Measurements from ENCODE around the gene RAB31.
"Not testable (repeated sequence)": the region's sequence is repeated elsewhere in the genome, so short reads cannot be mapped to it uniquely, and the experiment has no call there.

The RAB31 gene

DNA sequence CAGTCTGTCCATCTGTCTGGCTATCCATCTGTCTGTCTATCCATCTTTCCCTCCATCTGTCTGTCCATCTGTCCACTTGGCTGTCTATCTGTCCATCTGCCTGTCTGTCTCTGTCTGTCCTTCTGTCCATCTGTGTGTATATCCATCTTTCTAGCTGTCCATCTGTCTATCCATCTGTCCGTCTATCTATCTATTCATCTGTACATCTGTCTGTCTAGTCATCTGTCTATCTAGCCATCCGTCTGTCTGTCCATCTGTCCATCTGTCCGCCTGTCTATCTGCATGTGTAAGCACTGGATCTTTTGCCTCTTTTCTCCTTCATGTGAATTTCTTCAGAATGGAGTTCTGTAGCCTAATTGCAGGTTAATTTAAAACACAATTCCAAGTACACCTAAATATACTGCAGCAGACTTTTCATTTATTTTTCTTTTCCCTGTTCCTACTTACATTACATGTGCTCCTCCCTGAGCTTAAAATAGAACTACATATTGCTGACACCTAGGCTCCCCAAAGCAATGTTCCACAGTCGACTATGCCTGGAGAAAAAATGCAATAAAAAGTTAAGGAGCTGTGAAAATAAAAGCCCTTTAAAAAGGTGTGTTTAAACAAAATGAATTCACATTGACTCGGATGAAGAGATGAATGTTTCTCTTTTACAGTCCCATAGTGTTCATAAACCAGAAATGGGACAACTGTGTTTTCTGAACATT lies 140.2 kb downstream of the RAB31 start:
- no peak for DNase-seq

DNA sequence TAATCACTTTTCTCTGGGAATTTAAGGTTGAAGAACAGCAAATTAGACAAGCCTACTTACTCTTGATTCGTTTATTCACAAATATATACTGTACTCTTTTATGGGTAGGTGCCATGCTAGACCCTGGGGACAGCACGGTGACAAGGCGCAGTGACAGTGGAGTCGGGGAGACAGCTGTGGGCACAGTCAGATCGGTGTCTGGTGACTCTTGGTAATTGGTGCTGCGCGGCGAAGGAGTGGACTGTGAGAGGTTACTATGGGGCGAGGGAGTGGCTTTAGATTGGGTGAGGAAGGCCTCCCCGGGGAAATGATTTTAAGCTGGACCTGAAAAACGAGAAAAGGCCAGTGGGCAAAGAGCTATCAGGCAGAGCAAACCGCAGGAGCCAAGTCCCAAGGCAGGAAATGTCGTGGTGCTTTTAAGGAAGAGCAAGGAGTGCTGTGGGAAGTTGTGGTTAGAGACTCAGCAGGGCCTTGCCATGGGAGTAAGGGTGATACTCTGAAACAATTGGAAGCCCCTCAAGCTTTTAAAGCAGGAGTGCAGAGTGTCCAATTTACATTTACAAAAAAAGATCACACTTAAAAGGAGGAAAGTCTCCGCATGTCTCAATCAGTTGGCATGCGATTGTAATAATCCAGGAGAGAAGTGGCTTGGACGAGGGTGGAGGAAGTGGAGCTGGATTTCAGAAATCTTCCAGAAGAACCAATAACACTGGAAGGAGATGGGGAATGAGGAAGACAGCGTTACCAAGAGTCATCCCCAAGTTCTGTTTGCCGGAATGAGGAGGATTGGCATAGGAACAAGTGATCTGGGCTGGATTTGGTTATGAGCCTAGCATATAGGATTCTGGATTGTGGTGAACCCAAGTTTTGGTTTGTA lies 141.5 kb downstream of the RAB31 start:
- no peak for DNase-seq

DNA sequence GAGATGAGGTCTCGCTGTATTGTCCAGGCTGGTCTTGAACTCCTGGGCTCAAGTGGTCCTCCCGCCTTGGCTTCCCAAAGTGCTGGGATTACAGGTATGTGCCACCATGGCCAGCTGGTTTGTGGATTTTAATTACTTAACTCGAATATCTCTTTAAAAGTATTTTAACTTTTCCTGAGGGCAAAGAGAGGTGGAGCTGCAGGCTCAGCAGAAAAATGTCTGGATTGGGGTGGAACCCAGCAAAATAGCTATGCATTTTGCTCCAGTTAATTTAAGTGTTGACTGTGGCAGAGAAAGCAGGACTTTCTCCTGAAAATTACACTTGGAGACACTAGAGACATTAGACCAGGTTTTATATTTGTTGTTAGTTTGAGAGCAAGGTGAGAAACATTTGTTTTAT lies 142.2 kb downstream of the RAB31 start:
- DNase-seq, result no peak

DNA sequence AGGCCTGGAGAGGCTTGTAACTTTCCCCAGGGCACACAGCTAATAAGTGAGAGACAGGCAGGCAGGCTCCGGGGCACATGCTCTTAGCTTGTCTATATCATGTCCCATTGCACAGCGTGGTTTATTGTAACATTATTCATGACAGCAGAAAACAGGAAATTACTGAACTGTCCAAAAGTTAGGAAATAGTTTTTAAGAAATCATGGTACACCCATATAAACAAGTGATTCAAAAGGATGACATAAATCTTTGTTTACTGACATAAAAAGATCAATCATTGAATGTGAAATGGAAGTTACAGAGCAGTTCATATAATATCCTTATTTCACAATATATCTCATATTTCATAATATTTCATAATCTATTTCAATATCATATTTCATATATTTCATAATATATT lies 143.4 kb downstream of the RAB31 start:
- no peak for DNase-seq

DNA sequence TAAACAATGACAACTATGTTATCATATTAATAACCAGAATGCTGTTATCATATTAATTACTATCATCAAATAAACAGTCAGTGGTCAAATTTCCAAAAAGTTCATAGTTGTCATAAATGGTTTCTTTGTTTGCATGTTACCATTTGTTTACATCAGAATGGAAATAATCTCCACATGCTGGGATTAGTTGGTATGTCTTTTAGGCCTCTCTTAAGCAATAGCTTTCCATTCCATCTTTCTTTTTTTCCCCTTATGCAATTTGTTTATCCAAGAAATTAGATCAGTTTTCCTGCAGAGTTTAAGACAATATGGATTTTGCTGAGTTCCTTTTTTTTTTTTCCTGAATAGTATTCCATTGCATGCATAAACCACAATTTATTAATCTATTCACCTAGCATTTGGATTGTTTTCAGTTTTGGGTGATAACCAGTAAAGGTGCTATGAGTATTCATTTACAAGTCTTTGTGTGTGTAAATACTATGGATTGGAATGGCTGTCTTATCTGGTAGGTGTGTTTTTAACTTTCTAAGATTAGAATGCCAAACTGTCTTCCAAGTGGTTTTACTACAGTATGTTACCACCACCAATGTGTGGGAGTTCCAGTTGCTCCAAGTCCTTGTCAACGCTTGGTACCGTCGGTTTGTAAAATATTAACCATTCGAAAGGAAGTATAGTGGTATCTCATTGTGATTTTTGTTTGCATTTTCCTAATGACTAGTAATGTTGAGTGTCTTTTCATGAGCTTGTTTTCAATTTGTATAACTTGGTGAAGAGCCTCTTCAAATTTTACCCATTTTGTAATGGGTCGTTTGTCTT lies 144.4 kb downstream of the RAB31 start:
- DNase-seq, result no peak

DNA sequence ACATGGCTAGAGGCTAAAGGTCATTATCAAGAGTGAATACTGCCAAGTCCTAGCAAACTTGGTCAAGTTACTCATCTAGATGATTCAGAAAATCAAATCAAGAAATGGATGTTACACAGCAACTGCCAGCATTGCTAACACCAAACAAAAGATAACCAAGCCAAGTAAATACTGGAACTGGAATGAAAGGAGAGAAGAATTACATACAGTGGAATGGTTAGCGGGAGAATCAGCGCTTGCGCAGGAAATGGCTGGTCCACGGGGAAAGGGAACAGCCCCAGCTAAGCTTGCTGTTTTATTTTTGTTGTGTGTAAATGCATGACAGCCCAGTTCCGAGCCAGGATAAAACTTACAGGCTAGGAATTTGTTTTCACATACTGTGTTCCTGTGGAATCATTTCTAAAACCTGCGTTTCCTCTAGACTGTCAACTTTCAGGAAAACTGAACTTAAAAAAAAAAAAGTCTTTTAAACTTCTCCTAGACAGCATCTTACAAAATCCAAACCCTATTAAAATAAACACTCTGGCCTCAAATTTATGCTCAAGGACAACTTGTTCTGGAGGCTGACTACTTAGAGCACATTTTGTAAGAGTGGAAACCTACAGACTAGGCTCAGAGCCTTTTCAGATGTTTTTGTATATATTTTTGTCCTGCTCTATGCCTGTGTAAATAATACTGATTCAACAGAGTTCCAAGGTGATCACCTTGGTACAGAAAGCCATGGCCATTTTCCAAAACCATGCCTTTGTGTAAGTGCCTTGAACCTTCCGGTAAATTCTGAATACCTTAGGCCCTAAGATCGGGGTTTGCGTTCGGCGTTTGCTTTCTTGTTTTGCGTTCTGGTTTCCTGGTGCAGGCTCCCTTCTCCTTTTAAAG lies 146.9 kb downstream of the RAB31 start:
- DNase-seq, result no peak

DNA sequence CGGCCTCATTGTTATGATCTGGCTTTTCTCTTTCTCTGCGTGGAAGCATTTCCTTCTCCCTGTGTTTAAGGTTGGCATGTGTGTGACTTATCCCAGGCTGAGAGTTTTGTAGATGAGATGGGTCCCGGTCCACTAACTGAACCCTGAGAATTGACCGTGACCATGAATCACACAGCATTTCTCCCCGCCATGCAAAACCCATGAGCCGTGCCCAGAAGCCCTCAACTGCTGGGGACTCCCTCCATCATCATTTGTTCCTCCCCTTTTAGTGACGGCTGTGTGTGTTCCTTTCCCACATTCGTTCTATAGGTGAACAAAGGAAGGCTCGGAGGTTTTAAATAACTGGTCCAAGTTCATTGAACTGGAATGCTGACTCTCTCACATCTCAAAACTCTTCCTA lies 147.6 kb downstream of the RAB31 start:
- no peak for DNase-seq

DNA sequence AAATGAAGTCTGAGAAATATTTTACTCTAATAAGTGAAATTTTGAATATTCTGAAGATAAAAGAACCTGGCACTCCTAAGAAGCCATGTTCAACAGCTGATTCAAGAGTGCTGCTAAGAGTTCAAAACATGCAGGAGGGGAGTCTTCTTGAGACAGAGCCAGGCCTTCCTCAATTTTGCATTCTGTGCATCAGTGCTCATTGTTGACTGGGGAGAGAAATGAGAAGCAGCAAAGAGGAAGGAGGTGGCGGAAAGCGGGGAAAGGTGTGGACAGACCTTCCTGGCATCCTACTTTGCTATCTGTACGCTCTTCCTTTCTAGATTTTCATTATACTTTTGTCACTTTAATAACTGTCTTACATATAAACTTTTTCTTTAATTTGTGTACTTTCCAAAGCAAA lies 148.0 kb downstream of the RAB31 start:
- DNase-seq, result no peak

DNA sequence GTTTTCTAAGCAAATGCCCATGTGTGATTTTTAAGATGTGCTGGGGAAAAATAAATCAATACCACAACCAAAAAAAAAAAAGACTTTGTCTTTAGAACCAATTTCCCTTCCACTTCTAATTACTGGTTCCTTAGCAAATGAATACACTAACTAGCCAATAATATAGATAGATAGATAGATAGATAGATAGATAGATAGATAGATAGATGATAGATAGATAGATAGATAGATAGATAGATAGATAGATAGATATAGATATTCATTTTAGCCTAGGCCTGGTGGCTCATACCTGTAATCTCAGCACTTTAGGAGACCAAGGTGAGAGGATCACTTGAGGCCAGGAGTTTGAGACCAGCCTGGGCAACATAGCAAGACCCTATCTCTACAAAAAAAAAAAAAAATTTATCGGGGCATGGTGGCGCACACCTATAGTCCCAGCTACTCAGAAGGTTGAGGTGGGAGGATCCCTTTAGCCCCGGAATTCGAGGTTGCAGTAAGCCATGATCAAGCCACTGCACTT lies 149.4 kb downstream of the RAB31 start:
- not testable (repeated sequence) for DNase-seq

DNA sequence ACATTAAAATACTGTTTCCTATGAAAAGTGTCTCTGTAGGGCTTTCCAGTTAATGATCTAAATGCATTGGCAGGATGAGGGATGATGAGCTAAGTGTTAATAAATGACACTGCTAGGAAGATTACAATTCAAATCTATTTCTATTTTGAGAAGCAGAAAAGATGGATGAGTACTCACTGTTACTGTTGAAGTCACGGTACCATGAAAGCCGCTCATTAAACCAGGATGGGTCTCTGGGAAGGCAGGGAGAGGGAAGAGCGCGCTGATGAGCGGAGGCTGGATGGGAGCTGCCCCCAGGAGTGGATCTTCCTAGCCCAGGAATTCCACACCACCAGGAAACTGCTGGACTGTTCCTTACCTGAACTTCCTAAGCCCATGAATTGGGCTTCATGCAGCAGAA lies 150.5 kb downstream of the RAB31 start:
- no peak for DNase-seq

DNA sequence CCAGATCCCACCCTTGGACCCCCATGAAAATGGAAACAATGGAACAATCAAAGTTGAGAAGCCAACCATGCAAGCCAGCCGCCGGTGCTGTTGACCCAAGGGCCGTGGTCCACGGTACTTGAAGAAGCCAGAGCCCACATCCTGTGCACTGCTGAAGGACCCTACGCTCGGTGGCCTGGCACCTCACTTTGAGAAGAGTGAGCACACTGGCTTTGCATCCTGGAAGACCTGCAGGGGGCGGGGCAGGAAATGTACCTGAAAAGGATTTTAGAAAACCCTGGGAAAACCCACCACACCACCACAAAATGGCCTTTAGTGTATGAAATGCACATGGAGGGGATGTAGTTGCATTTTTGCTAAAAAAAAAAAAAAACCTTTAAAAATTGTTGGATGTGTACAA lies 151.1 kb downstream of the RAB31 start:
- DNase-seq, result no peak

DNA sequence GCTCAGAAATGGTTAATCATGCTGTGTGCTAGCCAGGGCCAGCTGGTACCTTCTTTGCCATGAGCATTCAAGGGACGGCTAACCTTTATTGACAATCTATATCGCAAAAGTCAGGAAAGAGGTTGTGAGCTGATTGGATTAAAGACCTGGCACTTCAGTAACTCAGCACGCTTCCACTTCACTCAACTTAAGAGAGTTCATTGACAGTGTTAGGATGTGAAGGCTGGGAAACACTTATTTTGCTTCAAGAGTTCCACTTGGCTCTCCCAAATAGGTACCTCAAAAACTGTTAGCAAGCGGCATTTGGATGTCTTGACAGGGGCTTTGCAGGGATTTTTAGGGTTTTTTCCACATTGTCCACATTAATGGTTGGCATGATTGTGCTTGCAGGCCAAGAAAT lies 152.6 kb downstream of the RAB31 start:
- no peak for DNase-seq

DNA sequence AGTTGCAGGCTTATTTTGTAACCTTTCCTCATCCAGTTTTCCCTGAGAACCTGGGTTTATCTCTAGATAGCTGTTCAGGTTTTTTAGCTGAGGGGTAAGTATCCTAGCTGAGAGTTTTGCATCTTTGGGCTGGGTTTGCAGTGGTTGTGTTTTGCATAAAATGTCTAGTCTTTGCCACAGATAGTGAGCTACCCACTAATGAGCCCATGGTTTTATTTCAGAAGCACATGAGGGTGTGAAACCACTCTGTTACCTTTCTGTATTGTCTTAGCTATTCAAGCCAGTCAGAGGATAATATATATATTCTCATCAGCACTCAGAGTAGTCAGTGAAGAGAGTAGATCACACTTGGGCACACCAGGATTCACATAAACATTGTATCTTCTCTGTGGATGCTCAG lies 153.1 kb downstream of the RAB31 start:
- no peak for DNase-seq

DNA sequence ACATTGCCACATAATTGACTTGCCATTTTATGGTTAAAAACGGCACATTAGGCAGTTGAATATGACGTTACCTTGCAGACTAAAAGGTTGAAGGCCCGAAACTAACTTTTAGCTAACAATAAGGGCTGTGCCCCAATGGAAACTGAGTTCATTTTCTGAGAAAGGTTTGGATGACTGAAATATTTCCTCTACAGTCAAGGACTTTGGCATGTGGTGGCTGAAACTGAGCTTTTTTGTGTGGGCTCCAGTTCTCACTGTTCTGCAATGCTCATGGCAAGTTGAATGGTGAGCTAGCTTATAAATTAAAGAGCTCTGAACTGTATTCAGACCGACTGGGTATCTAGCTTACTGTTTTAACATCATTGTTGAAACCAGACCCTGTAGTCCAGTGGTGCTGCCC lies 153.8 kb downstream of the RAB31 start:
- DNase-seq, result no peak

DNA sequence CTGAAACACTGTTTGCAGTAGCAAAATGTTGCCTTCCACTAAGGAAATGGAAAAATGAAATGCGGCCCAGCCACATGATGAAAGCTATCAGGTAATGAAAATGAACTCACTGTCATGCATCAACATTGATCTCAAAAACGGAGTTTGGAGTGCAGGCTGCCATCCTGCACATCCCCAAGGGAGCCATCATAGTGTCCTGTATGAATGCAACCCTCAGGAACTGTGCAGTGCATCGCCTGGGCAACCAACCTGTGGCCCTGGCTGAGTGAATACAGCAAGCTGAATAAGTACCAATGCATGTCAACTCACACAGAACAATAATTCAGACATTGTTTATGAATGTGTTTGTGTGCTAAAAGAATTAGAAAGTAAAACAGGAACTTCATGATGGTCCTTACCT lies 154.6 kb downstream of the RAB31 start:
- no peak for DNase-seq

DNA sequence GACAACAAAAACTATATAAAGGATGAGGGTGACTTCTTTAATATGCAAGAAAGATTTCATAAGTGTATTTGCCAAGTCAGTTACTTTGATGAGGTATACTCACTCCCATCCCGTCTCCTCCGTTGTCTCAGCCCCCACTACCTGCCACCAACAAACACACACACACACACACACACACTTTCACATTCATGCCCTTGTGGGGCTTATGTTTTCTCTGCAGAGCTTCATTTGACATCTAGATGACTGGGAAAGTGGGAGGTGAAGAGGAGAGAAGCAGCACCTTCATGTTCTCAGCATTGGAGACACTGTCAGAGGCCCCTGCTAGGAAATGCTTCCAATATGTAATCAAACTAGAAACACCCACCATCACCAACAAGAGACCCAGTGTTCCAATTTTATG lies 155.2 kb downstream of the RAB31 start:
- no peak for DNase-seq

DNA sequence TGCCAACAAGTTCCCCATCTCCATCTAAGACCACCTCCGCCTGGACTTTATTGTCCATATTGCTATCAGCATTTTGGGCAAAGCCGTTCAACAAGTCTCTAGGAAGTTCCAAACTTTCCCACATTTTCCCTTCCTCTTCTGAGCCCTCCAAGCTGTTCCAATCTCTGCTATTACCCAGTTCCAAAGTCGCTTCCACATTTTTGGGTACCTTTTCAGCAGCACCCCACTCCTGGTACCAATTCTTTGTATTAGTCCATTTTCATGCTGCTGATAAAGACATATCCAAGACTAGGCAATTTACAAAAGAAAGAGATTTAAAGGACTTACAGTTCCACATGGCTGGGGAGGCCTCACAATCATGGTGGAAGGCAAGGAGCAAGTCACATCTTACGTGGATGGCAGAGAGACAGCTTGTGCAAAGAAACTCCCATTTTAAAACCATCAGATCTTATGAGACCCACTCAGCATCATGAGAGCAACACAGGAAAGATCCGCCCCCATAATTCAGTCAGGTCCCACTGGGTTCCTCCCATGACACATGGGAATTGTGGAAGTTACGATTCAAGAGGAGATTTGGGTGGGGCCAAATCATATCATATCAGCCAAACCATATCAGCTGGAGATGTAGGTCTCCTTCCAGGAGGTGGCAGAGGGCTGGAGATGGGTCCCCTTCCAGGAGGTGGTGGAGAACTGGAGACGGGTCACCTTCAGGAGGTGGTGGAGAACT lies 157.8 kb downstream of the RAB31 start:
- DNase-seq, result no peak

DNA sequence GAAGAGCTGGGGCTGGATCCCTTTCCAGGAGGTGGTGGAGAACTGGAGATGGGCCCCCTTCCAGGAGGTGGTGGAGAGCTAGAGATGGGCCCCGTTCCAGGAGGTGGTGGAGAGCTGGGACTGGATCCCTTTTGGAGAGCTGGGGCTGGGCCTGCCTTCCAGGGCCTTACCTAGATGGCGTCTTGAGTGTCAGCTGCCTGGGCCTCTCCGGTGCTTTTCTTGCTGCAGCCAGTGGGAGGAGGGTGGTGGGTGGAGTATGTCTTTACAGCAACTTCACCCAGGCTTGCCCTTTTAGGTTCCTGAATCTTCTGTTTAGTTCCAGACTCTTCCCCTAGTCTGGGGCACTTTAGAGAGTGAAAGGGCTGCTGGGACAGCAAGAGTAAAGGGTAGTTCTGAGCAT lies 158.5 kb downstream of the RAB31 start:
- no peak for DNase-seq

DNA sequence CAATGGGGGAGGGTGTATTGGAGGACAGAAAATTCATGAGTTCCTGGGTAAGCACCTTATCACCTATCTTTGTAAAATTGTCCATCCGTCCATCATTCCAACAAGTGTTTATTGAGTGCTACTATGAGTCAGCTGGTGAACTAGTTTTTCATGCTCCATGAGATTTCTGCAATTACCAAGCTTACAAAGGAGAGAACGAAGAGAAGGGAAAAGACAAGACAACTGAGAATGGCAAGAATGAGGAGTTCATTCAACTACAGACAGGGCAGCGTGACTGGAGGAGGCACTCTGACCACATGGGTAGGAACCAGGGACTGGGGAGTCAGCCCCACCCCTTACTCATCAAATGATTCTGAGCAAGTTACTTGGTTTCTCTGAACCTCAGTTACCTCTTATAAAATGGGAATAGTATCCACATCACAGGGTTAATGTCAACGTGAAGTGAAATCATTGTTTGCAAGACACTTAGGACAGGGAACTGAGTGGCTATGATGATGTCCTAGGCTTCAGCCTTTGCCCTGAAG lies 159.0 kb downstream of the RAB31 start:
- no peak for DNase-seq

DNA sequence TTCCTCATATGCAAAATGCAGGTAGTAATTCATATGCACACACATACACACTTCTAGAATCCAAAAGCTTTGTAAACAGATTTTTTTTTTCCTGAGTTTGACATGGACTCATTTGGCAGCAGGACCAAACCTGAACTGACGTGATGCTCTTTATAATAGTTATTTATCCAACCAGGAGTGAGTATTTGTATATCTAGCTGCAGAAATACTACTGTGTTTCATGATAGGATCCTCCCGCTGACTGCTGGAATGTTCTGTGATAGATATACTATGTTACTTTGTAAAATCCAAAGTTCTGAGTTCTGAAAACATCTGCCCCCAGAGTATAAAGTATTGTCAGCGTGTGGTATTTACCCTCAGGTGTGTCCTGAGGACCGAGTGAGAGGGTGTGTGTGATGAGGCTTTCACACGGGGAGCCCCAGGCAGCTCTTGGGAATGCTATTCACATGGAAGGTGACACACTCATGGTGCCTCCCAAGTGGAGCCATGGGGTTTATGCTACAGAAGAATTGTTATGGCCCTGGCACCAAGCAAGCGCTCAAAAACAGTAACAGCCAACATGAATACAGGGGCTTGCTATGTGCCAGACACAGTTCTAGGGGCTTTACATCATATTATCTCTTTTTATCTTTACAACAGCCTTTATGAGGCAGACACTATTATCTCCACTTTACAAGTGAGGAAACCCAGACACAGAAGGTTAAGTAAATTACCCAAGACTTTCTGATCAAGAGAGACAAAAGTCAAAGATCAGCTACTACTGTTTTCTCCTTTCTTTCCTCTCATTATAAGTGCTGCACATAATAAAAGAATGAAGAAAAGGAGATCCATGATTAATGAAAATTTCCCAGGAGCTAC lies 161.0 kb downstream of the RAB31 start:
- no peak for DNase-seq
